ENCODE results near the gene SSC5D. TPM values are rescaled to one million over a fixed set of nuclear protein-coding genes. Genes with fewer than 3 reads are reported as not detected.

SSC5D gene
- polyA plus RNA-seq, 1 of the 3 experiments (the other 2 are of a cell fraction): 4.9 TPM

- TF ChIP-seq, protein P1, sequence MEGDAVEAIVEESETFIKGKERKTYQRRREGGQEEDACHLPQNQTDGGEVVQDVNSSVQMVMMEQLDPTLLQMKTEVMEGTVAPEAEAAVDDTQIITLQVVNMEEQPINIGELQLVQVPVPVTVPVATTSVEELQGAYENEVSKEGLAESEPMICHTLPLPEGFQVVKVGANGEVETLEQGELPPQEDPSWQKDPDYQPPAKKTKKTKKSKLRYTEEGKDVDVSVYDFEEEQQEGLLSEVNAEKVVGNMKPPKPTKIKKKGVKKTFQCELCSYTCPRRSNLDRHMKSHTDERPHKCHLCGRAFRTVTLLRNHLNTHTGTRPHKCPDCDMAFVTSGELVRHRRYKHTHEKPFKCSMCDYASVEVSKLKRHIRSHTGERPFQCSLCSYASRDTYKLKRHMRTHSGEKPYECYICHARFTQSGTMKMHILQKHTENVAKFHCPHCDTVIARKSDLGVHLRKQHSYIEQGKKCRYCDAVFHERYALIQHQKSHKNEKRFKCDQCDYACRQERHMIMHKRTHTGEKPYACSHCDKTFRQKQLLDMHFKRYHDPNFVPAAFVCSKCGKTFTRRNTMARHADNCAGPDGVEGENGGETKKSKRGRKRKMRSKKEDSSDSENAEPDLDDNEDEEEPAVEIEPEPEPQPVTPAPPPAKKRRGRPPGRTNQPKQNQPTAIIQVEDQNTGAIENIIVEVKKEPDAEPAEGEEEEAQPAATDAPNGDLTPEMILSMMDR (IDR thresholded peaks at IDR 0.05): no peak
- no peak for TF ChIP-seq EP300 (IDR thresholded peaks at IDR 0.05; ENCODE audit: borderline replicate concordance in 1 of 2, low read depth in 1 of 2, low read length in 1 of 2)
- no peak; the same call in 1 of the 2 replicates for TF ChIP-seq POLR2AphosphoS5 (IDR thresholded peaks at IDR 0.05; ENCODE audit: low read depth, low read length)
- no peak; the same call in 1 of the 2 replicates for TF ChIP-seq SIN3A (IDR thresholded peaks at IDR 0.05; ENCODE audit: borderline replicate concordance, low read depth, low read length)
- TF ChIP-seq MEF2A (IDR thresholded peaks at IDR 0.05; ENCODE audit: borderline replicate concordance, low read depth): no peak
- TF ChIP-seq NRF1 (IDR thresholded peaks at IDR 0.05; ENCODE audit: low read depth, low read length): no peak
- no peak for TF ChIP-seq EZH2phosphoT487 (IDR thresholded peaks at IDR 0.05; ENCODE audit: borderline replicate concordance, low read depth)
- no peak for TF ChIP-seq YY1 (IDR thresholded peaks at IDR 0.05; ENCODE audit: low read depth)
- TF ChIP-seq CHD2 (IDR thresholded peaks at IDR 0.05; ENCODE audit: low read length, partially characterized antibody): peak; percentile 36
- peak; percentile 86 for TF ChIP-seq MXI1 (IDR thresholded peaks at IDR 0.05; ENCODE audit: low read depth, low read length)
- TF ChIP-seq MAX (IDR thresholded peaks at IDR 0.05; ENCODE audit: low read depth): no peak
- TF ChIP-seq, protein P2, sequence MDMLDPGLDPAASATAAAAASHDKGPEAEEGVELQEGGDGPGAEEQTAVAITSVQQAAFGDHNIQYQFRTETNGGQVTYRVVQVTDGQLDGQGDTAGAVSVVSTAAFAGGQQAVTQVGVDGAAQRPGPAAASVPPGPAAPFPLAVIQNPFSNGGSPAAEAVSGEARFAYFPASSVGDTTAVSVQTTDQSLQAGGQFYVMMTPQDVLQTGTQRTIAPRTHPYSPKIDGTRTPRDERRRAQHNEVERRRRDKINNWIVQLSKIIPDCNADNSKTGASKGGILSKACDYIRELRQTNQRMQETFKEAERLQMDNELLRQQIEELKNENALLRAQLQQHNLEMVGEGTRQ (IDR thresholded peaks at IDR 0.05; ENCODE audit: borderline replicate concordance, low read depth, low read length): no peak
- no peak for TF ChIP-seq NFIC (IDR thresholded peaks at IDR 0.05; ENCODE audit: borderline replicate concordance)
- TF ChIP-seq ELF1 (IDR thresholded peaks at IDR 0.05): peak; percentile 40
- TF ChIP-seq RAD21 (IDR thresholded peaks at IDR 0.05; ENCODE audit: low read length): no peak
- no peak for TF ChIP-seq SMC3 (IDR thresholded peaks at IDR 0.05; ENCODE audit: low read depth, low read length)
- TF ChIP-seq TEAD4 (IDR thresholded peaks at IDR 0.05; ENCODE audit: borderline replicate concordance, insufficient read depth): no peak
- no peak for TF ChIP-seq RCOR1 (IDR thresholded peaks at IDR 0.05; ENCODE audit: low read length)
- TF ChIP-seq, protein P3, sequence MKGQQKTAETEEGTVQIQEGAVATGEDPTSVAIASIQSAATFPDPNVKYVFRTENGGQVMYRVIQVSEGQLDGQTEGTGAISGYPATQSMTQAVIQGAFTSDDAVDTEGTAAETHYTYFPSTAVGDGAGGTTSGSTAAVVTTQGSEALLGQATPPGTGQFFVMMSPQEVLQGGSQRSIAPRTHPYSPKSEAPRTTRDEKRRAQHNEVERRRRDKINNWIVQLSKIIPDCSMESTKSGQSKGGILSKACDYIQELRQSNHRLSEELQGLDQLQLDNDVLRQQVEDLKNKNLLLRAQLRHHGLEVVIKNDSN (IDR thresholded peaks at IDR 0.05; ENCODE audit: borderline replicate concordance, low read depth): no peak
- peak; percentile 72 for TF ChIP-seq GABPA (IDR thresholded peaks at IDR 0.05; ENCODE audit: low read depth)
Measured at GRCh38 chr19:55484593-55485438, 3.4 kb upstream of the SSC5D start, which contains the start of gene NAT14 (continued).
